ENCODE measurements around the gene NAT9.

NAT9 gene

GRCh38 chr17:74795327-74796020 is 19.3 kb upstream of the NAT9 start:
- CTCF ChIA-PET: interaction anchor here (1.4 to 9.6 kb wide), 4 partner anchors 12 to 71 kb away, joined by 5 to 248 read pairs (median 79); partner anchors contain the start of genes GRIN2C and NAT9
- no peak for TF ChIP-seq CTCF (IDR thresholded peaks at IDR 0.05; ENCODE audit: control extremely low read depth, extremely low read depth, low read depth, missing control alignments)
- no peak for DNase-seq (ENCODE audit: extremely low spot score)
- POLR2A ChIA-PET: no interaction called here

GRCh38 chr17:74792586-74793105 is 16.5 kb upstream of the NAT9 start:
- POLR2A ChIA-PET: no interaction called here
- CTCF ChIA-PET: interaction anchor here (0.7 to 9.6 kb wide), 21 partner anchors 12 to 176 kb away, joined by 3 to 248 read pairs (median 5); partner anchors contain the start of genes FDXR, GRIN2C, NAT9 and OTOP2
- no peak for TF ChIP-seq CTCF (IDR thresholded peaks at IDR 0.05; ENCODE audit: control extremely low read depth, extremely low read depth, low read depth, missing control alignments)
- no peak for DNase-seq (ENCODE audit: extremely low spot score)

GRCh38 chr17:74790161-74791058 is 14.3 kb upstream of the NAT9 start:
- ChIA-PET POLR2A (interaction anchor here (0.7 kb wide), 1 partner anchor 170 kb away, joined by 3 read pairs; no protein-coding TSS in a partner anchor), CTCF (interaction anchor here (0.7 to 9.6 kb wide), 45 partner anchors 11 to 311 kb away, joined by 3 to 248 read pairs (median 5); partner anchors contain the start of genes FDXR, GRIN2C, NAT9 and OTOP2)
- no peak for TF ChIP-seq CTCF (IDR thresholded peaks at IDR 0.05; ENCODE audit: control extremely low read depth, extremely low read depth, low read depth, missing control alignments)
- no peak for DNase-seq (ENCODE audit: extremely low spot score)

- POLR2A ChIA-PET: no interaction called here
- no peak for DNase-seq (ENCODE audit: extremely low spot score)
- TF ChIP-seq CTCF (IDR thresholded peaks at IDR 0.05; ENCODE audit: control extremely low read depth, extremely low read depth, low read depth, missing control alignments): no peak
- CTCF ChIA-PET: interaction anchor here (1.4 to 1.5 kb wide), 2 partner anchors 15 to 79 kb away, joined by 3 to 5 read pairs; no protein-coding TSS in a partner anchor
Measured at GRCh38 chr17:74786431-74787055, 10.4 kb upstream of the NAT9 start.

- no peak for DNase-seq (ENCODE audit: extremely low spot score)
- POLR2A ChIA-PET: no interaction called here
- no peak for TF ChIP-seq CTCF (IDR thresholded peaks at IDR 0.05; ENCODE audit: control extremely low read depth, extremely low read depth, low read depth, missing control alignments)
- CTCF ChIA-PET: interaction anchor here (1.2 to 1.5 kb wide), 3 partner anchors 15 to 79 kb away, joined by 3 to 5 read pairs (median 3); no protein-coding TSS in a partner anchor
Measured at GRCh38 chr17:74785981-74786360, 9.8 kb upstream of the NAT9 start.

All from GM10248 (cell line).